ENCODE data around the gene RNF224. TPM values are rescaled to one million over a fixed set of nuclear protein-coding genes. Genes with fewer than 3 reads are reported as not detected.

RNF224 gene
- total and polyA plus RNA-seq, 2 of the 13 experiments (the other 11 are each of a cell fraction or from before 2014, with no cell fraction given) = 0.09 TPM; not detected in 1

DNA sequence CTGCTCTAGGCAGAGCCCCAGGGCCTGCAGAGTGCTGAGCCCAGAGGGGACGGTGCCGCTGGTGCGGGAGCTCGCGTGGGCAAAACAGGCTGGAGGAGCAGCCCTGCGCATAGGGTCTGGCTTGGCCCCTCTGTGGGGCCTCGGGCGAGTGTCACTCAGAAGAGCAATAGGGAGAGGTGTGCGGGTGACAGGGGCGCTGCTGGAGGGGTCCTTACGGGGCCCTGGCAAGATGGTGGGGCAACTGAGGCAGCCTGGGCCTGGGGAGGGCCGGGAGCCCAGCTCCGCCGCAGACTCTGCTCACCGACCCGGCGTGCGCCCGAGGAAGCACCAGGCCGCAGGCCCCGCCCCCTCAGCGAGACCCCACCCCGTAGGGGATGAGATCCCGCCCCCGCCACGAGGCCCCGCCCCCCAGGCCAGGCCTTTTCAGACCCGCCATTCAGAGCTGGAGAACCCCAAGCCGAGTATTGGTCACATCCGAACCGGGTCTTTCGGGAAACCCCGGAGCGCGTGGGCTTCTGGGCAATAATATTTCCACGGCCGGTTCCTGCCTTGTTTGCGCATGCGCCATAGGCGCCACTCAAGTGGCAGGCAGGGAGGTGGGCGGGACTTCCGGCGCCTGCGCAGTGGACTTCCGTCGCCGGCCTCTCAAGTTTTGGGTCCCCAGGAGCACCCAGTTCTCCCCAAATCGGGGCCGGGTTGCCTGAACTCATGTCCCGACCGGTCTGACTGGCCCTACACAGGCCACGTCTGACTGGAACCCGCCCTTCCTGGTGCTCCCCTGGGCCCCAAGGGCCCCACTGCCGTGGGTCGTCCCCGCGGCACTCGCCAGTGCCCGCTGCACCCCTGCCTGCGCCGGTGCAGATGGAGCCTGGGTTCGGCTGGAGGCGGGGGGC, 4.0 kb upstream of the RNF224 start (continued):
- TF ChIP-seq POLR2G (IDR thresholded peaks at IDR 0.05; ENCODE audit: low read depth, low read length) = peak; percentile 79
- TF ChIP-seq TAF15 (IDR thresholded peaks at IDR 0.05; ENCODE audit: low read depth, low read length, poor library complexity, severe bottlenecking) = peak; percentile 38
- TF ChIP-seq, protein P1, sequence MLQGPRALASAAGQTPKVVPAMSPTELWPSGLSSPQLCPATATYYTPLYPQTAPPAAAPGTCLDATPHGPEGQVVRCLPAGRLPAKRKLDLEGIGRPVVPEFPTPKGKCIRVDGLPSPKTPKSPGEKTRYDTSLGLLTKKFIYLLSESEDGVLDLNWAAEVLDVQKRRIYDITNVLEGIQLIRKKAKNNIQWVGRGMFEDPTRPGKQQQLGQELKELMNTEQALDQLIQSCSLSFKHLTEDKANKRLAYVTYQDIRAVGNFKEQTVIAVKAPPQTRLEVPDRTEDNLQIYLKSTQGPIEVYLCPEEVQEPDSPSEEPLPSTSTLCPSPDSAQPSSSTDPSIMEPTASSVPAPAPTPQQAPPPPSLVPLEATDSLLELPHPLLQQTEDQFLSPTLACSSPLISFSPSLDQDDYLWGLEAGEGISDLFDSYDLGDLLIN (CRISPR knock-in tag; IDR thresholded peaks at IDR 0.05; ENCODE audit: borderline replicate concordance) = no peak
- no peak for TF ChIP-seq ZNF543 (CRISPR knock-in tag; IDR thresholded peaks at IDR 0.05)
- TF ChIP-seq, protein P2, sequence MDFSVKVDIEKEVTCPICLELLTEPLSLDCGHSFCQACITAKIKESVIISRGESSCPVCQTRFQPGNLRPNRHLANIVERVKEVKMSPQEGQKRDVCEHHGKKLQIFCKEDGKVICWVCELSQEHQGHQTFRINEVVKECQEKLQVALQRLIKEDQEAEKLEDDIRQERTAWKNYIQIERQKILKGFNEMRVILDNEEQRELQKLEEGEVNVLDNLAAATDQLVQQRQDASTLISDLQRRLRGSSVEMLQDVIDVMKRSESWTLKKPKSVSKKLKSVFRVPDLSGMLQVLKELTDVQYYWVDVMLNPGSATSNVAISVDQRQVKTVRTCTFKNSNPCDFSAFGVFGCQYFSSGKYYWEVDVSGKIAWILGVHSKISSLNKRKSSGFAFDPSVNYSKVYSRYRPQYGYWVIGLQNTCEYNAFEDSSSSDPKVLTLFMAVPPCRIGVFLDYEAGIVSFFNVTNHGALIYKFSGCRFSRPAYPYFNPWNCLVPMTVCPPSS (IDR thresholded peaks at IDR 0.05) = no peak
- TF ChIP-seq HOXA7 (CRISPR knock-in tag; IDR thresholded peaks at IDR 0.05) = no peak
- TF ChIP-seq, protein P3, sequence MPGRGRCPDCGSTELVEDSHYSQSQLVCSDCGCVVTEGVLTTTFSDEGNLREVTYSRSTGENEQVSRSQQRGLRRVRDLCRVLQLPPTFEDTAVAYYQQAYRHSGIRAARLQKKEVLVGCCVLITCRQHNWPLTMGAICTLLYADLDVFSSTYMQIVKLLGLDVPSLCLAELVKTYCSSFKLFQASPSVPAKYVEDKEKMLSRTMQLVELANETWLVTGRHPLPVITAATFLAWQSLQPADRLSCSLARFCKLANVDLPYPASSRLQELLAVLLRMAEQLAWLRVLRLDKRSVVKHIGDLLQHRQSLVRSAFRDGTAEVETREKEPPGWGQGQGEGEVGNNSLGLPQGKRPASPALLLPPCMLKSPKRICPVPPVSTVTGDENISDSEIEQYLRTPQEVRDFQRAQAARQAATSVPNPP (CRISPR knock-in tag; IDR thresholded peaks at IDR 0.05) = no peak
- 0 out of 2 replicates have a peak, but pooled peaks have one; percentile 14 for TF ChIP-seq ZBTB7B (CRISPR knock-in tag; IDR thresholded peaks at IDR 0.05)
- TF ChIP-seq POLR2AphosphoS2 (IDR thresholded peaks at IDR 0.05; ENCODE audit: low read depth, low read length) = no peak
- TF ChIP-seq ZNF616 (CRISPR knock-in tag; IDR thresholded peaks at IDR 0.05; ENCODE audit: low read depth) = no peak
- TF ChIP-seq, protein P4, sequence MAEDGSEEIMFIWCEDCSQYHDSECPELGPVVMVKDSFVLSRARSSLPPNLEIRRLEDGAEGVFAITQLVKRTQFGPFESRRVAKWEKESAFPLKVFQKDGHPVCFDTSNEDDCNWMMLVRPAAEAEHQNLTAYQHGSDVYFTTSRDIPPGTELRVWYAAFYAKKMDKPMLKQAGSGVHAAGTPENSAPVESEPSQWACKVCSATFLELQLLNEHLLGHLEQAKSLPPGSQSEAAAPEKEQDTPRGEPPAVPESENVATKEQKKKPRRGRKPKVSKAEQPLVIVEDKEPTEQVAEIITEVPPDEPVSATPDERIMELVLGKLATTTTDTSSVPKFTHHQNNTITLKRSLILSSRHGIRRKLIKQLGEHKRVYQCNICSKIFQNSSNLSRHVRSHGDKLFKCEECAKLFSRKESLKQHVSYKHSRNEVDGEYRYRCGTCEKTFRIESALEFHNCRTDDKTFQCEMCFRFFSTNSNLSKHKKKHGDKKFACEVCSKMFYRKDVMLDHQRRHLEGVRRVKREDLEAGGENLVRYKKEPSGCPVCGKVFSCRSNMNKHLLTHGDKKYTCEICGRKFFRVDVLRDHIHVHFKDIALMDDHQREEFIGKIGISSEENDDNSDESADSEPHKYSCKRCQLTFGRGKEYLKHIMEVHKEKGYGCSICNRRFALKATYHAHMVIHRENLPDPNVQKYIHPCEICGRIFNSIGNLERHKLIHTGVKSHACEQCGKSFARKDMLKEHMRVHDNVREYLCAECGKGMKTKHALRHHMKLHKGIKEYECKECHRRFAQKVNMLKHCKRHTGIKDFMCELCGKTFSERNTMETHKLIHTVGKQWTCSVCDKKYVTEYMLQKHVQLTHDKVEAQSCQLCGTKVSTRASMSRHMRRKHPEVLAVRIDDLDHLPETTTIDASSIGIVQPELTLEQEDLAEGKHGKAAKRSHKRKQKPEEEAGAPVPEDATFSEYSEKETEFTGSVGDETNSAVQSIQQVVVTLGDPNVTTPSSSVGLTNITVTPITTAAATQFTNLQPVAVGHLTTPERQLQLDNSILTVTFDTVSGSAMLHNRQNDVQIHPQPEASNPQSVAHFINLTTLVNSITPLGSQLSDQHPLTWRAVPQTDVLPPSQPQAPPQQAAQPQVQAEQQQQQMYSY (CRISPR knock-in tag; IDR thresholded peaks at IDR 0.05) = peak; percentile 98
- TF ChIP-seq DR1 (CRISPR knock-in tag; IDR thresholded peaks at IDR 0.05) = no peak
- no peak; the same call in 1 of the 2 replicates for TF ChIP-seq EED (CRISPR knock-in tag; IDR thresholded peaks at IDR 0.05)
